Testis (tissue), 3 donors: ENCODE data around the gene HPS3. TPM values are rescaled to one million over a fixed set of nuclear protein-coding genes. Genes with fewer than 3 reads are reported as not detected.

Experiments used
- DNase-seq: peaks from one replicate; pipeline ENCODE4 v3.0.0-alpha.2; 2019
- H3K27ac ChIP-seq, 2 donors: fragments of 200-600 bp; sonication (generic); one replicate each; pipeline ENCODE4 v1.5.1; 2019
- H3K27me3 ChIP-seq: fragments of 200-600 bp; sonication (generic); one replicate; pipeline ENCODE4 v1.5.1; 2019
- H3K36me3 ChIP-seq: fragments of 200-600 bp; sonication (generic); one replicate; pipeline ENCODE4 v1.5.1; 2017; ENCODE audit warnings: low read depth; ENCODE audit errors: missing control alignments
- H3K4me1 ChIP-seq: fragments of 200-600 bp; sonication (generic); one replicate; pipeline ENCODE4 v1.5.1; 2019
- H3K4me3 ChIP-seq, 2 donors: fragments of 200-600 bp; sonication (generic); one replicate each; pipeline ENCODE4 v1.5.1; 2017 to 2019
- H3K9me3 ChIP-seq: fragments of 200-600 bp; sonication (generic); one replicate; pipeline ENCODE4 v1.5.1; 2017
- POLR2A ChIP-seq: fragments of 450-650 bp; IDR thresholded peaks from one replicate; pipeline ENCODE4 v1.6.1; 2017; ENCODE audit warnings: antibody characterized with exemption, mild to moderate bottlenecking, moderate library complexity
- WGBS, 2 donors: methylation state at CpG; one replicate each; pipeline ENCODE4 v1.1.5; 2018; 5-methylcytosine and 5-hydroxymethylcytosine counted together
- intact Hi-C: fragments of 100-400 bp; cut with DNase I; formaldehyde crosslinking; loops from one replicate; pipeline ENCODE4 v1.15.1; 2023; ENCODE audit warnings: low total_unique reads
- polyA plus RNA-seq: library from polyadenylated mRNA; stranded (reverse); fragments of 350-450 nt; fragmentation: Illumina TruSeq; extraction: RNeasy Lipid Tissue Mini Kit (QIAGEN cat#74804); gene quantifications from one replicate; pipeline ENCODE4 v1.2.3, GENCODE V29; 2014; ENCODE audit warnings: low read depth, low replicate concordance; ENCODE audit not compliant: insufficient read depth
- total RNA-seq, 2 donors: library from RNA; depleted of rRNA; stranded (reverse); fragments of >200 nt; gene quantifications; one replicate each; pipeline ENCODE4 v1.2.3, GENCODE V29; 2016
- TF ChIP-seq, protein P1 (sequence below), 3 experiments: fragments of 450-650 bp in 2 of 3; fragments of 200-600 bp in 1 of 3; sonication (generic) in 1 of 3; IDR thresholded peaks; one replicate each; pipeline ENCODE4 v1.5.1; 2016 to 2019; ENCODE audit warnings: antibody characterized with exemption in 3 of 3, mild to moderate bottlenecking in 2 of 3, moderate library complexity in 1 of 3

Gene HPS3
- total and polyA plus RNA-seq, 3 donors from 2014 or later: 14.6 to 27.8 (median 25.8) TPM

GRCh38 chr3:149150436-149150835, 21.0 kb downstream of the HPS3 start:
- no peaks in the 10 kb centered on the region for H3K27me3 ChIP-seq
- H3K9me3 ChIP-seq: no peaks in the 10 kb centered on the region
- 96 to 97% methylated on average over 6 of the region's 6 CpGs for WGBS, 2 donors
- DNase-seq: no peak
- peaks cover 3% of the 10 kb centered on the region for H3K4me1 ChIP-seq
- no peak overlapping the region for H3K4me3 ChIP-seq
- intact Hi-C loops: no loop called here
- no peaks in the 10 kb centered on the region for H3K36me3 ChIP-seq
- H3K27ac ChIP-seq: no peak overlapping the region
- TF ChIP-seq, protein P1, sequence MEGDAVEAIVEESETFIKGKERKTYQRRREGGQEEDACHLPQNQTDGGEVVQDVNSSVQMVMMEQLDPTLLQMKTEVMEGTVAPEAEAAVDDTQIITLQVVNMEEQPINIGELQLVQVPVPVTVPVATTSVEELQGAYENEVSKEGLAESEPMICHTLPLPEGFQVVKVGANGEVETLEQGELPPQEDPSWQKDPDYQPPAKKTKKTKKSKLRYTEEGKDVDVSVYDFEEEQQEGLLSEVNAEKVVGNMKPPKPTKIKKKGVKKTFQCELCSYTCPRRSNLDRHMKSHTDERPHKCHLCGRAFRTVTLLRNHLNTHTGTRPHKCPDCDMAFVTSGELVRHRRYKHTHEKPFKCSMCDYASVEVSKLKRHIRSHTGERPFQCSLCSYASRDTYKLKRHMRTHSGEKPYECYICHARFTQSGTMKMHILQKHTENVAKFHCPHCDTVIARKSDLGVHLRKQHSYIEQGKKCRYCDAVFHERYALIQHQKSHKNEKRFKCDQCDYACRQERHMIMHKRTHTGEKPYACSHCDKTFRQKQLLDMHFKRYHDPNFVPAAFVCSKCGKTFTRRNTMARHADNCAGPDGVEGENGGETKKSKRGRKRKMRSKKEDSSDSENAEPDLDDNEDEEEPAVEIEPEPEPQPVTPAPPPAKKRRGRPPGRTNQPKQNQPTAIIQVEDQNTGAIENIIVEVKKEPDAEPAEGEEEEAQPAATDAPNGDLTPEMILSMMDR (IDR thresholded peaks at IDR 0.05): no peak
- TF ChIP-seq POLR2A: no peak

DNA sequence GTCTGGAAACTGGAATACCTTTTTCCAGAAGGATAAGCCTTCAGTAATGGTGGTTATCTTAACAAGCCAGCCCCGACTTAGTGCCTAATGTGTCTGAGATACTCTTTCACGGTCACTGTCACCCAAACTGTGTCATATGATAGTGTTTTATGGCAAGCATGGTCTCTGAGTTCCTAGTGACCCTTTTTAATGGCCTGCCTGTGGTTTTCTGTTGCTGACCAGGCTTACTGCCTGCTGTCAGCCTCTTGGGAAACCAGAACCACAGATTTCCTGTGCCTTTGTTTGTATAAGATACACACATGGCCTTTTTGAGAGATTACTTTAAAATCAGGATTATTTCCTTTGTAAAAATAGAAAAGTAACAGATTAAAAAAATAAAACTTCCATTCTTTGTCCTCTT, 22.4 kb downstream of the HPS3 start:
- no peak overlapping the region for H3K27ac ChIP-seq
- intact Hi-C loops: no loop called here
- H3K9me3 ChIP-seq: no peaks in the 10 kb centered on the region
- H3K36me3 ChIP-seq: no peaks in the 10 kb centered on the region
- H3K4me1 ChIP-seq: peaks cover 3% of the 10 kb centered on the region
- TF ChIP-seq, protein P1 (IDR thresholded peaks at IDR 0.05): no peak
- no peak for TF ChIP-seq POLR2A
- H3K4me3 ChIP-seq: no peak overlapping the region
- no peak for DNase-seq
- WGBS, 2 donors: 54 to 60% methylated on average over 2 of the region's 2 CpGs
- H3K27me3 ChIP-seq: no peaks in the 10 kb centered on the region

DNA sequence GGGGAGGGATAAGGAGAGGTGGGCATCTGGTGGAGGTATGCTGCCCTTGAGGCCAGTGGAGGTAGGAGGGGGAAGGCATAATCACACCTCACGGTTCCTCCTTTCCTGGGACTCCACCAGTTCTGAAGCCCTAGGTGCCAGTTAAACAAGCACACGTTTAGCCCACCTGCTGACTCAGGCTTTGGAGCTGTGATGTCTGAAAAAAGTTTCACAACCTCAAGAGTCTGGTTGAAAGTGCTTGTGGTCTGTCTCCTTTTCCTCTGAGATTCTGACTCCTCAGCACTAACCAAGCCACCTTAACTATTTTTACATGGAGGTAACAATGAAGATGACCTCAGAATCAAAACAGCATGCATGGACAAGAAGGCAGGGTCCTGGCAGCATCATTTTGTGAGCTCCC, 23.0 kb downstream of the HPS3 start:
- Histone ChIP-seq H3K4me1 (peaks cover 3% of the 10 kb centered on the region), H3K4me3 (no peak overlapping the region), H3K9me3 (no peaks in the 10 kb centered on the region), H3K27me3 (no peaks in the 10 kb centered on the region), H3K36me3 (no peaks in the 10 kb centered on the region), H3K27ac (no peak overlapping the region)
- WGBS, 2 donors: 78 to 85% methylated on average over 2 of the region's 2 CpGs
- intact Hi-C loops: no loop called here
- TF ChIP-seq, protein P1 (IDR thresholded peaks at IDR 0.05): no peak
- no peak for TF ChIP-seq POLR2A
- DNase-seq: no peak

- Histone ChIP-seq H3K9me3 (no peaks in the 10 kb centered on the region), H3K36me3 (no peaks in the 10 kb centered on the region), H3K4me1 (peaks cover 3% of the 10 kb centered on the region), H3K27ac (no peak overlapping the region), H3K27me3 (no peaks in the 10 kb centered on the region), H3K4me3 (no peak overlapping the region)
- DNase-seq: no peak
- TF ChIP-seq POLR2A: no peak
- TF ChIP-seq, protein P1 (IDR thresholded peaks at IDR 0.05): no peak
- intact Hi-C loops: no loop called here
These were observed 24.0 kb downstream of the HPS3 start for GRCh38 chr3:149153402-149153801.

GRCh38 chr3:149160754-149161300, 31.4 kb downstream of the HPS3 start:
- TF ChIP-seq, protein P1 (IDR thresholded peaks at IDR 0.05): no peak
- no peak for TF ChIP-seq POLR2A
- H3K9me3 ChIP-seq: no peaks in the 10 kb centered on the region
- H3K36me3 ChIP-seq: no peaks in the 10 kb centered on the region
- H3K4me1 ChIP-seq: peaks cover 9% of the 10 kb centered on the region
- WGBS, 2 donors: 75 to 82% methylated on average over 4 of the region's 4 CpGs
- peak overlapping the region in 1 of 2 donors; percentile 38 for H3K27ac ChIP-seq
- no peak for DNase-seq
- intact Hi-C loops: no loop called here
- no peak overlapping the region for H3K4me3 ChIP-seq
- no peaks in the 10 kb centered on the region for H3K27me3 ChIP-seq
